Measurements from ENCODE around the gene ST6GALNAC5. TPM values are rescaled to one million over a fixed set of nuclear protein-coding genes. Genes with fewer than 3 reads are reported as not detected.

The ST6GALNAC5 gene
- total RNA-seq, 1 experiment from 2014 or later, result 0.24 TPM

DNA sequence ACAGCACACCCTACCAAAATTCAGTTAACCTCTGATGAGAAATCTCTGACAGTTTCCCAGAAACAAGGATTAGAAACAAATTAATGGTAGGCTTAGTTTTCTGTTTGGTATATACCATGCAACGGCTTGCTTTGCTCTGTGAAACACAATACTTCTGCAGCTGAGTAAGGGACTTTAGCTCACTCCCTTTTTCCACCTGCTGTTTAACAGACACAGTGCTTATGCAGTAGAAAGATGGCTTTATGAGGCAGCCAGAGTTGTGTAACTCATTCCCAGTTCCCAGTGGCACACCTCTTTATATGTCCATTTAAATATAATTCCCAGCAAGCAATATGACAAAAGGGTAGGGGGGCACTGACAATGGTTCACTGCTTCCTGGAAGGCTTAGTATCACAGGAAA lies 228.0 kb downstream of the ST6GALNAC5 start:
- Histone ChIP-seq H3K27ac (no peak overlapping the region), H3K27me3 (ENCODE audit: insufficient read depth, low read depth) (no peaks in the 10 kb centered on the region), H3K4me2 (no peak overlapping the region), H4K20me1 (ENCODE audit: insufficient read depth) (no peaks in the 10 kb centered on the region), H3F3A (ENCODE audit: insufficient read depth, low read depth) (no peaks in the 10 kb centered on the region), H3K9me2 (ENCODE audit: insufficient read depth) (no peaks in the 10 kb centered on the region), H2AFZ (no peak overlapping the region), H3K4me1 (replicated peaks; ENCODE audit: insufficient read depth) (no peaks in the 10 kb centered on the region), H3K79me2 (ENCODE audit: low read depth) (no peaks in the 10 kb centered on the region), H3K4me3 (no peak overlapping the region), H3K9me3 (ENCODE audit: insufficient read depth, low read depth) (no peaks in the 10 kb centered on the region), H3K36me3 (ENCODE audit: low read depth) (no peaks in the 10 kb centered on the region)
- intact Hi-C loops (cut with micrococcal nuclease; ENCODE audit: unreplicated experiment), result no loop called here
- DNase-seq, result no peak
- BruUV-seq (replicated peaks), result no TSS peak
- TF ChIP-seq, protein P1, sequence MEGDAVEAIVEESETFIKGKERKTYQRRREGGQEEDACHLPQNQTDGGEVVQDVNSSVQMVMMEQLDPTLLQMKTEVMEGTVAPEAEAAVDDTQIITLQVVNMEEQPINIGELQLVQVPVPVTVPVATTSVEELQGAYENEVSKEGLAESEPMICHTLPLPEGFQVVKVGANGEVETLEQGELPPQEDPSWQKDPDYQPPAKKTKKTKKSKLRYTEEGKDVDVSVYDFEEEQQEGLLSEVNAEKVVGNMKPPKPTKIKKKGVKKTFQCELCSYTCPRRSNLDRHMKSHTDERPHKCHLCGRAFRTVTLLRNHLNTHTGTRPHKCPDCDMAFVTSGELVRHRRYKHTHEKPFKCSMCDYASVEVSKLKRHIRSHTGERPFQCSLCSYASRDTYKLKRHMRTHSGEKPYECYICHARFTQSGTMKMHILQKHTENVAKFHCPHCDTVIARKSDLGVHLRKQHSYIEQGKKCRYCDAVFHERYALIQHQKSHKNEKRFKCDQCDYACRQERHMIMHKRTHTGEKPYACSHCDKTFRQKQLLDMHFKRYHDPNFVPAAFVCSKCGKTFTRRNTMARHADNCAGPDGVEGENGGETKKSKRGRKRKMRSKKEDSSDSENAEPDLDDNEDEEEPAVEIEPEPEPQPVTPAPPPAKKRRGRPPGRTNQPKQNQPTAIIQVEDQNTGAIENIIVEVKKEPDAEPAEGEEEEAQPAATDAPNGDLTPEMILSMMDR (conservative IDR thresholded peaks at IDR 0.05), result no peak
- no peak for TF ChIP-seq EZH2 (IDR thresholded peaks at IDR 0.05; ENCODE audit: low read depth)
- POLR2A ChIA-PET (ENCODE audit: unreplicated experiment), result no interaction called here
- CTCF ChIA-PET, result no interaction called here

DNA sequence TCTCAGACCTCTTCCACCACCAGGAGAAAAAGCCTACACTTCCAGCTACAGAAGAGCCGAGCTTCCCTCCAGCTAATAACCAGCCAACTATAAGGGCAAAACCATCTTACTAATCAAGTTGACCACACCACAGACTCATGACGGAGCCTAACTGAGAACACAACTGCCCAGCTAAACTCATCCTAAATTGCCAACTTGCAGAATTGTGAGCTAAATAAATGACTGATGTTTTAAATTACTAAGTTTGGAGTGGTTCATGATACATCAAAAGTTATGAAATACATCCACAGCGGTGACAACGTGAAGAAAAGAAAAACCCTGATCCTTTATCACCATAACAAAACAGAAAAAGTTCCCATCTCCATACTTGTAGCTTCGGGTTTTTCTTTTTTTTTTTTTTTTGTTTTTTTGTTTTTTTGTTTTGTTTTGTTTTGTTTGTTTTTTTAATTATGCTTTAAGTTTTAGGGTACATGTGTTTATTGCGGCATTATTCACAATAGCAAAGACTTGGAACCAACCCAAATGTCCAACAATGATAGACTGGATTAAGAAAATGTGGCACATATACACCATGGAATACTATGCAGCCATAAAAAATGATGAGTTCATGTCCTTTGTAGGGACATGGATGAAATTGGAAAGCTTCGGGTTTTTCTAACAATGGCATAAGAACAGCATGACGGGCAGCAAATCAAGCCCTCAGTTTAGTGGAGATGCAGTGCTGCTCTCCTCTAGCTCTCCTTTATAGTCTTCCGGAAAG lies 229.4 kb downstream of the ST6GALNAC5 start:
- no peak for DNase-seq
- Histone ChIP-seq H2AFZ (no peak overlapping the region), H3K36me3 (ENCODE audit: low read depth) (no peaks in the 10 kb centered on the region), H3K4me2 (no peak overlapping the region), H3K27ac (no peak overlapping the region), H4K20me1 (ENCODE audit: insufficient read depth) (no peaks in the 10 kb centered on the region), H3K9me3 (ENCODE audit: insufficient read depth, low read depth) (no peaks in the 10 kb centered on the region), H3K27me3 (ENCODE audit: insufficient read depth, low read depth) (no peaks in the 10 kb centered on the region), H3K4me3 (no peak overlapping the region), H3K79me2 (ENCODE audit: low read depth) (no peaks in the 10 kb centered on the region), H3K4me1 (replicated peaks; ENCODE audit: insufficient read depth) (no peaks in the 10 kb centered on the region), H3K9me2 (ENCODE audit: insufficient read depth) (no peaks in the 10 kb centered on the region), H3F3A (ENCODE audit: insufficient read depth, low read depth) (no peaks in the 10 kb centered on the region)
- no TSS peak for BruUV-seq (replicated peaks)
- ChIA-PET CTCF (no interaction called here), POLR2A (ENCODE audit: unreplicated experiment) (interaction anchor here (0.7 kb wide), 1 partner anchor 662 kb away, joined by 4 read pairs; no protein-coding TSS in a partner anchor)
- intact Hi-C loops (cut with micrococcal nuclease; ENCODE audit: unreplicated experiment), result no loop called here
- no peak for TF ChIP-seq EZH2 (IDR thresholded peaks at IDR 0.05; ENCODE audit: low read depth)
- TF ChIP-seq, protein P1 (conservative IDR thresholded peaks at IDR 0.05), result no peak

- H3K4me2 ChIP-seq, result no peak overlapping the region
- H3K79me2 ChIP-seq (ENCODE audit: low read depth), result no peaks in the 10 kb centered on the region
- no peaks in the 10 kb centered on the region for H4K20me1 ChIP-seq (ENCODE audit: insufficient read depth)
- BruUV-seq (replicated peaks), result no TSS peak
- H3K9me3 ChIP-seq (ENCODE audit: insufficient read depth, low read depth), result no peaks in the 10 kb centered on the region
- H3K4me1 ChIP-seq (replicated peaks; ENCODE audit: insufficient read depth), result no peaks in the 10 kb centered on the region
- no peak overlapping the region for H3K4me3 ChIP-seq
- H3K36me3 ChIP-seq (ENCODE audit: low read depth), result no peaks in the 10 kb centered on the region
- no peaks in the 10 kb centered on the region for H3F3A ChIP-seq (ENCODE audit: insufficient read depth, low read depth)
- TF ChIP-seq, protein P1 (conservative IDR thresholded peaks at IDR 0.05), result no peak
- no peak for TF ChIP-seq EZH2 (IDR thresholded peaks at IDR 0.05; ENCODE audit: low read depth)
- H3K27me3 ChIP-seq (ENCODE audit: insufficient read depth, low read depth), result no peaks in the 10 kb centered on the region
- no peak overlapping the region; the same call in 1 of the 2 replicates for H3K27ac ChIP-seq
- ChIA-PET POLR2A (ENCODE audit: unreplicated experiment) (no interaction called here), CTCF (no interaction called here)
- intact Hi-C loops (cut with micrococcal nuclease; ENCODE audit: unreplicated experiment), result no loop called here
- no peak for DNase-seq
- H2AFZ ChIP-seq, result no peak overlapping the region
- no peaks in the 10 kb centered on the region for H3K9me2 ChIP-seq (ENCODE audit: insufficient read depth)
Measured at GRCh38 chr1:77100875-77101274, 233.6 kb downstream of the ST6GALNAC5 start.
